GM21723 (cell line): ENCODE data around the gene STARD13.

Experiments used
- ATAC-seq: cut with Tn5 transposase; IDR thresholded peaks from one replicate; pipeline ENCODE4 v1.9.1; 2021; ENCODE audit warnings: mild to moderate bottlenecking, moderate library complexity; ENCODE audit not compliant: unreplicated experiment

STARD13 gene

DNA sequence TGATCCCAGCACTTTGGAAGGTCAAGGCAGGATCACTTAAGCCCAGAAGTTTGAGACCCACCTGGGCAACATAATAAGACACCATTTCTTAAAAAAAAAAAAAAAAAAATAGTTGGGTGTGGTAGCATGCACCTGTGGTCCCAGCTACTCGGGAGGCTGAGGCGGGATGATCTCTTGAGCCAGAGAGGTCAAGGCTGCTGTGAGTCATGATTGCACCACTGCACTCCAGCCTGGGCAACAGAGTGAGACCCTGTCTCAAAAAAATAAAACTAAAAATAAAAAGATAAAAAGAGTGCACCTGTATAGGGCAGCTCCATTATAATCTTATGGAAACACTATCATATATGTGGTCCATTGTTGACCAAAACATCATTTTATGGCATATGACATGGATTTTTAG is 25.5 kb upstream of the STARD13 start:
- ATAC-seq: no peak

GRCh38 chr13:33310245-33311038 is 24.9 kb upstream of the STARD13 start:
- ATAC-seq: no peak

GRCh38 chr13:33308863-33309262 is 23.3 kb upstream of the STARD13 start:
- no peak for ATAC-seq

DNA sequence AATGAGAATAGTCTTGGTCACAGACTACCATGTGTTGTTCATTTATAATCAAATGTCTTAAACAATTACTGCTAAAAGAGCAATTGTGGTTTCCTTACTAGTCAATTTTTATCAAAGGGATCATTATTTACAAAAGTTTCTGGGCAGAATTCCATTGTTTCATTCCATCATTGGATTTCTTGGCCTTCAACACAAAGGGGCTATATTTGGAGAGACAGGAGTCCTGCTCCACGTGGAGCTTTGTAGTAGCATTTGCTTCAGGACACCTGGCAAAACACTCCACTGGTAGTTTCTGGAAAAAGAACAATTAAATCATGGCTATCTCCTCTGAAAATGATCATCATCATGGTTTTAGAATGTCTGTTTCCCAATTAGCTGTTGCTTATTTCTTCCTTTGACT is 22.3 kb upstream of the STARD13 start:
- ATAC-seq: no peak

- no peak for ATAC-seq
Observed at GRCh38 chr13:33303855-33304597, 18.5 kb upstream of the STARD13 start.

DNA sequence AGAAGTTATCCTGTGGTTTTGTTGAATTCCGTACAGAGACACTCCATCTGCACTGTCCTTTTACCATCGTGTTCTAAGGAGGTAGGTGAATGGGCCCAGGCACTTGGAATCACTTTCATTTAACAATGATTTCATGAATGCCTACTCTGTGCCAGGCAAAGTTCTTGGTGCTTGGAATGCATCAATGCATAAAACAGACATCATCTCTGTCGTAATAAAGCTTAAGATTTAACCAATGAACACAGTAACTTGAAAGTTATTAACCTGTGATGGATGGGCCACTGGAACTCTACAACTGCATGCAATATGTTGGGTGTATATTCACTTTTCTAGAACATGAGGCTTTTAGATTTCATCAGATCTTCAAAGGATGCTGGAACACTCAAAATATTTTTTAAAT is 14.1 kb upstream of the STARD13 start:
- ATAC-seq: no peak

- no peak for ATAC-seq
Observed at GRCh38 chr13:33296793-33297425, 11.4 kb upstream of the STARD13 start.

DNA sequence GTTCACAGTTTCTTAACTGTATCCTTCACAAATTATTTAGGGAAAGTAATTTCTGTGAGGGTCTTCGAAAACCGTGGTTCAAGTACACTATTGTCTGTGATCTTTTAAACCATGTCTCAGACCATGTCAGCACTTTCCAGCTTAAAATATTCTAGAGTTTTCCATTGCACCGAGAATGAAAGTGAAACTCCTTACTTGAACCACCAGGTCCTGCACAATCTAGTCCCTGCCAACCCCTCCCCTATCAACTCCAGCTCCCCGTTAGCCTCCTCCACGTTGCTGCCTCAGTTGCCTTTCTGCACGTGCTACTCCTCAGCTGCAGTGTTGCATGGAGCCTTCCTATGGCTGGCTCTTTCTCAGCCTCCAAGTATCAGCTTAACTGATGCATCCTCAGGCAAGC is 7.2 kb upstream of the STARD13 start:
- ATAC-seq: no peak

- ATAC-seq: no peak
Observed at GRCh38 chr13:33290421-33290965, 4.9 kb upstream of the STARD13 start.

GRCh38 chr13:33289966-33290365 is 4.4 kb upstream of the STARD13 start:
- ATAC-seq: no peak

GRCh38 chr13:33287142-33287882 is 1.8 kb upstream of the STARD13 start:
- no peak for ATAC-seq

- ATAC-seq: no peak
Observed at GRCh38 chr13:33286128-33286527, 573 bp upstream of the STARD13 start.

DNA sequence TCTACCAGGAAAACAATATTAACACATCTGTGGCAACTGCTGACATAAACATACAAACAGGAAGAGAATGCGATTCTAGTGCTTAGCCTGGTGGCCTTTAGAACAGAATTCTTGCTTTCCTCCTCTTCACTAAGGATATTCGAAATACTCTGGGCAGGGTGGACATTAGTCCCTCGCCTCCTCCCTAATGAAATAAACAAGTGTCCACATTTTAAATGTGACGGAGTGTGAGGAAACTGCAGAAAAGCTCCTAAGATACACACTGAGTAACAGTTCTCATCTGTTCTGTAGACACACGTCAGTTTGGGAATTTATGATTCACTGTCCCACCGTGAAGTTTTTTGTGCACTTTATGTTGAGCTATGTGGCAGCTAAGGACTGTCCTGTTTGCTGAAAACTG is 639 bp downstream of the STARD13 start:
- ATAC-seq: peak; percentile 40

DNA sequence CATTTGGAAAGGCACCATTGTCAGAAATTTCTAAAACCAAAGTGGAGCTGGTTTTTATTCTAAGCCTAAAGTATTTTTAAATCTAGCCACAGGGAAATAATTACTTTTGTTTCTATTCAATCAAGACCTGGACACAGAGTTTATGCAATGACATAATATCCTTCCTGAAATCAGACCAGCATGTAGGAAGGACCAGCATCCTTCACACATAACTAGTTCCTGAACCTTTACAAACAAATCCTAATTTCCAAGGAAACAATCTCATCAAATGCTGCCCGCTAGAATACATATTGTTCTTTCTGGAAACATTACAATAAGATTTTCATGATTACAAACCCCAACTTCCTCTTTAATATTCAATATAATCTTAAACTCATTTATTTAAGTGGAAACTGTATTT is 1.5 kb downstream of the STARD13 start:
- ATAC-seq: no peak

GRCh38 chr13:33283195-33283911 is 2.2 kb downstream of the STARD13 start:
- no peak for ATAC-seq

- ATAC-seq: no peak
Observed at GRCh38 chr13:33281951-33282595, 3.5 kb downstream of the STARD13 start.

- ATAC-seq: no peak
Observed at GRCh38 chr13:33280923-33281322, 4.6 kb downstream of the STARD13 start.

GRCh38 chr13:33280279-33280905 is 5.2 kb downstream of the STARD13 start:
- ATAC-seq: no peak
